OCI-LY3 (cell line): ENCODE measurements around the gene TMCO1.
"Not testable (repeated sequence)": the region's sequence is repeated elsewhere in the genome, so short reads cannot be mapped to it uniquely, and the experiment has no call there.

Experiments used
- CTCF ChIP-seq: fragments of 200-600, 300-600 bp; sonication (generic); IDR thresholded peaks from 2 replicates; pipeline ENCODE4 v1.5.1; 2014; ENCODE audit warnings: antibody characterized with exemption, low read length, low read depth
- EZH2phosphoT487 ChIP-seq: fragments of 200-600 bp; shearing (Covaris generic); IDR thresholded peaks from 2 replicates; pipeline ENCODE4 v1.6.1; 2018; ENCODE audit warnings: antibody characterized with exemption, mixed run types, low read depth

- not testable (repeated sequence) for TF ChIP-seq CTCF, EZH2phosphoT487
Observed at GRCh38 chr1:165804513-165804912, 35.8 kb upstream of the TMCO1 start.
